ENCODE results near the gene SLC48A1.

SLC48A1 gene

GRCh38 chr12:47732504-47732903, 40.5 kb upstream of the SLC48A1 start:
- in situ Hi-C loops (cut with HindIII; ENCODE audit: low sequenced_read_pairs), result no loop called here
- TF ChIP-seq CTCF (IDR thresholded peaks at IDR 0.05; ENCODE audit: low read depth, low read length), result no peak
- H3K4me3 ChIP-seq (ENCODE audit: low read depth, low read length), result no peak overlapping the region
- DNase-seq (ENCODE audit: low read depth, low spot score), result no peak

GRCh38 chr12:47733142-47733541, 39.9 kb upstream of the SLC48A1 start:
- in situ Hi-C loops (cut with HindIII; ENCODE audit: low sequenced_read_pairs), result no loop called here
- DNase-seq (ENCODE audit: low read depth, low spot score), result no peak
- no peak for TF ChIP-seq CTCF (IDR thresholded peaks at IDR 0.05; ENCODE audit: low read depth, low read length)
- H3K4me3 ChIP-seq (ENCODE audit: low read depth, low read length), result no peak overlapping the region

GRCh38 chr12:47734725-47735480, 38.1 kb upstream of the SLC48A1 start:
- in situ Hi-C loops (cut with HindIII; ENCODE audit: low sequenced_read_pairs), result no loop called here
- no peak for DNase-seq (ENCODE audit: low read depth, low spot score)
- no peak overlapping the region for H3K4me3 ChIP-seq (ENCODE audit: low read depth, low read length)
- TF ChIP-seq CTCF (IDR thresholded peaks at IDR 0.05; ENCODE audit: low read depth, low read length), result no peak

- H3K4me3 ChIP-seq (ENCODE audit: low read depth, low read length), result no peak overlapping the region
- in situ Hi-C loops (cut with HindIII; ENCODE audit: low sequenced_read_pairs), result no loop called here
- DNase-seq (ENCODE audit: low read depth, low spot score), result no peak
- no peak for TF ChIP-seq CTCF (IDR thresholded peaks at IDR 0.05; ENCODE audit: low read depth, low read length)
Measured at GRCh38 chr12:47735649-47736048, 37.4 kb upstream of the SLC48A1 start.

GRCh38 chr12:47736216-47736615, 36.8 kb upstream of the SLC48A1 start:
- no peak for DNase-seq (ENCODE audit: low read depth, low spot score)
- TF ChIP-seq CTCF (IDR thresholded peaks at IDR 0.05; ENCODE audit: low read depth, low read length), result no peak
- in situ Hi-C loops (cut with HindIII; ENCODE audit: low sequenced_read_pairs), result no loop called here
- H3K4me3 ChIP-seq (ENCODE audit: low read depth, low read length), result no peak overlapping the region

GRCh38 chr12:47736877-47737676, 36.0 kb upstream of the SLC48A1 start:
- H3K4me3 ChIP-seq (ENCODE audit: low read depth, low read length), result no peak overlapping the region
- in situ Hi-C loops (cut with HindIII; ENCODE audit: low sequenced_read_pairs), result no loop called here
- TF ChIP-seq CTCF (IDR thresholded peaks at IDR 0.05; ENCODE audit: low read depth, low read length), result no peak
- DNase-seq (ENCODE audit: low read depth, low spot score), result peak; percentile 61

Measured in astrocyte of the spinal cord (primary cell).